Sciatic nerve (tissue), 2 donors: ENCODE data around the gene SLITRK2. TPM values are rescaled to one million over a fixed set of nuclear protein-coding genes. Genes with fewer than 3 reads are reported as not detected.

Source experiments
- ATAC-seq: fragments of 200-7000 bp; cut with Tn5 transposase; one replicate; pipeline ENCODE4 v1.9.1; 2020; ENCODE audit warnings: mild to moderate bottlenecking, moderate library complexity
- DNase-seq: peaks from one replicate; pipeline ENCODE4 v3.0.0-alpha.2; 2020; ENCODE audit warnings: low spot score
- intact Hi-C: fragments of 100-400 bp; cut with DNase I; formaldehyde crosslinking; loops from one replicate; pipeline ENCODE4 v1.14.2; 2022
- total RNA-seq: library from RNA; stranded (reverse); fragmentation: NEBNext Ultra II Directional; extraction: Animal tissue kit (Norgen Biotek cat#: 25700); gene quantifications from one replicate; pipeline ENCODE4 v1.2.1, GENCODE V29; 2021
- donor health status: DM: no; HTN: no; CAD: no.
- donor health status: DM: no; HTN: no; CAD: no.

SLITRK2 gene, protein sequence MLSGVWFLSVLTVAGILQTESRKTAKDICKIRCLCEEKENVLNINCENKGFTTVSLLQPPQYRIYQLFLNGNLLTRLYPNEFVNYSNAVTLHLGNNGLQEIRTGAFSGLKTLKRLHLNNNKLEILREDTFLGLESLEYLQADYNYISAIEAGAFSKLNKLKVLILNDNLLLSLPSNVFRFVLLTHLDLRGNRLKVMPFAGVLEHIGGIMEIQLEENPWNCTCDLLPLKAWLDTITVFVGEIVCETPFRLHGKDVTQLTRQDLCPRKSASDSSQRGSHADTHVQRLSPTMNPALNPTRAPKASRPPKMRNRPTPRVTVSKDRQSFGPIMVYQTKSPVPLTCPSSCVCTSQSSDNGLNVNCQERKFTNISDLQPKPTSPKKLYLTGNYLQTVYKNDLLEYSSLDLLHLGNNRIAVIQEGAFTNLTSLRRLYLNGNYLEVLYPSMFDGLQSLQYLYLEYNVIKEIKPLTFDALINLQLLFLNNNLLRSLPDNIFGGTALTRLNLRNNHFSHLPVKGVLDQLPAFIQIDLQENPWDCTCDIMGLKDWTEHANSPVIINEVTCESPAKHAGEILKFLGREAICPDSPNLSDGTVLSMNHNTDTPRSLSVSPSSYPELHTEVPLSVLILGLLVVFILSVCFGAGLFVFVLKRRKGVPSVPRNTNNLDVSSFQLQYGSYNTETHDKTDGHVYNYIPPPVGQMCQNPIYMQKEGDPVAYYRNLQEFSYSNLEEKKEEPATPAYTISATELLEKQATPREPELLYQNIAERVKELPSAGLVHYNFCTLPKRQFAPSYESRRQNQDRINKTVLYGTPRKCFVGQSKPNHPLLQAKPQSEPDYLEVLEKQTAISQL
- total RNA-seq: 10.8 TPM

DNA sequence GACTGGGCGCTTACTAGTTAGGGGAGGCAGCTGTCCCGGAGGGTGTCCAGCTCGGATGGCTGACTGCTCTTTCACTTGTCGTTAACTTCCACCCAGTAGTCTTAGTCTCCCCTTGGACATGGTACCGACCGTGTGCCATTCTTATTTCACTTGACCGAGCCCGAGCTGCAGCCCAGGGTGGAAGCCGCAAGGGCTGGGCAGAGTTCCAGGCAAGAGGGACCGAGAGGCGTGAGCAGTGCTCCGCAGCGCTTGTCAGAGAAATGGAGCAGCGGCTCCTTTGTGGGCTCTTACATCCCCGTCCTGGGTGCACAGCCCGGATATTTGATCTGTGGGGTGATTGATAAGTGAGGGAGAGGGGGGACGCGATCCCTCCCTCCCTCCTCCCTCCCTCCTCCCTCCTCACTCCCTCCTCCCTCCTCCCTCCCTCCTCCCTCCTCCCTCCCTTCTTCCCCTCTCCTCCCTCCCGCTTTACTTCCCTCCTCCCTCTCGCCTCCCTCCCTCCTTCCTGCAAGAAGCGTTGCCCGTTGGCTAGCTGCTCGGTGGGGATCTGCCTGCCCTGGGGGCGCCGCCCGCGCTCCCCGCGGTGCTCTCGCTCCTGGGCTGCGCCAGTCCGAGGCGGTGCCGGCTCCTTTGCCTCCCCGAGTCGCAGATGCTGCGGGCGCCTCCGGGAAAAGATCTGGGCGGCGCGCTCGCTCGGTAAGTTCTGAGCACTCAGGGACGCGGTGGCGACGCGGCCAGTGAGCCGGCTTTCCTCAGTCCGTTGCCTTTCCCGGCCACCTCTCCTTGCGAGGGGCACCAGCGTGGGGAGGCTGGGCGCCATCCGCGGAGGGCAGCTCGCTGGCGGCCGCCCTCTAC is at the start of gene SLITRK2:
Gene SLITRK2 (plus strand): TSS at position 499 of the 855 bp plus-strand sequence. CDS start 4,597 bp downstream, outside the sequence.
- peak; percentile 61 for DNase-seq
- ATAC-seq: peak; percentile 60
- intact Hi-C loops: no loop called here

DNA sequence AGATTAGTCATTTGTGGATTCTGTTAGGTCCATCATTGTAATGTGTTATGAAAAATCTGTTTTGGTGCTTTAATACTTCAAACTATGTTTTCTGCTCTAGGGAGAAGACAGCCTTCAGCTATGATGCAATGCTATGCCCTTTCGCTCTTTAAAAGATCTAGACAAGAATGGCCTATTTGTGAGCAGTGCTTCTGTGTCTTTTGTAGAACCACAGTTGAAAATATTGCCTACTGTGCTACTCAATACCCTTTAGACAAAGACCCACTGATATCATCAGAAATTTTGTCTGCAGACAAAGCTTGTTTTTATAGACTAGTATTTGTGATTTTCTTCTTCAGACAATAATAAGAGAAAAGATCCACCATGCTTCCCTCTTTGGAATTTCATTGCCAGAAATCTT is 44.6 kb upstream of the SLITRK2 start:
- DNase-seq (no peak), ATAC-seq (no peak)
- intact Hi-C loops: no loop called here

DNA sequence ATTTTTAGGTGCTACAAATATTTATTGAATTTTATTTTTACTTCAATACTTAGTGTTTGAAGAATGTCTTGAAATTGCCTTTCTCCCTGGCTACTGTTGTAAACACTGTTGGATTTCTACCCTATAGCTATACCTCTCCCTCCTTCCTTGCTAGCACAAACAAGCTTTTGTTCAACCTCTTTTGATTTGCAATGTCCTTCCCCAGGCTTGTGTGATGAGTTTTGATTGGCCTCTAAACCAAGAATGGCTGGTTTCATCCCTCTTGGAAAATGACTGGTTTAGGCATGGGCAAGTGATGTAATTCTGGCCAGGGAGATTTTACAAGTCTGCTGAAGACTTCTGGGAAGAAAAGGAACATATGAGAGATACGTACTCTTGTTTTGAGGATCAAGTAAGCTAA is 25.3 kb upstream of the SLITRK2 start:
- no peak for DNase-seq
- ATAC-seq: no peak
- intact Hi-C loops: no loop called here

DNA sequence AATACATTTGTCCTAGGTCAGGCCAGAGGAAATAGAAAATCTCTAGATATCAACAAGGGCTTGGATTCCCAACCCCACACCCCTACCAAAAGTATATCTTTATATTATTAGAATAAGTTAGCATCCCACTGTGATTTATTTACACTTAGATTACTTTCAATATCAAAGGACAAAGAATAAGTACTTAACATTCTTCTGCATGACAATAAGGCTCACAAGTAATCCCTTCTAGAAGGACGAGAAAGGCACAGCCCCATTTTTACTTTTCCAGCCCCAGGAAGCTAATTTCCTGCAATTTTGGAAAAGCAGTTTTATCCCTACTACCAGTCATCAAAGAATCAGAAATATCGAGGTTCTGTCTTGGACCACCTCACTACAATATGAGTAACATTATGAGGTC is 14.1 kb upstream of the SLITRK2 start:
- DNase-seq: no peak
- no peak for ATAC-seq
- intact Hi-C loops: no loop called here

DNA sequence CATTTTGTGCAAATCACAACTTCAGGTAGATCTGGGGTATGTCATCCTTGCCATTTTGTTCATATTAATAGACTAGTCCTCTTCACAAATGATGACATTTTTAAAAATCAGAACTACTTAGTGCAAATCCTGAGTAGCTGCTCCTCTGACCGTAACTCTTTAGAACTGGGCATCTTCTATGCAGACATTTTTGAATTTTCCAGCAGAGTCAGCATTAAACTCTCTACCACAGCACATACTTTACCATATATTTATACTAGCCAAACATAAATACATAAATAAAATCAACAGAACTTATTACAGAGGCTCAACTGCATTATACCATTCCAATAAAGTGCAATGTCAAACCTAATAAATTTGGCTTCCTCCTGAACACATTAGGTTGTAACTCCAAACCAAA is 4.5 kb upstream of the SLITRK2 start:
- DNase-seq (no peak), ATAC-seq (no peak)
- intact Hi-C loops: no loop called here

DNA sequence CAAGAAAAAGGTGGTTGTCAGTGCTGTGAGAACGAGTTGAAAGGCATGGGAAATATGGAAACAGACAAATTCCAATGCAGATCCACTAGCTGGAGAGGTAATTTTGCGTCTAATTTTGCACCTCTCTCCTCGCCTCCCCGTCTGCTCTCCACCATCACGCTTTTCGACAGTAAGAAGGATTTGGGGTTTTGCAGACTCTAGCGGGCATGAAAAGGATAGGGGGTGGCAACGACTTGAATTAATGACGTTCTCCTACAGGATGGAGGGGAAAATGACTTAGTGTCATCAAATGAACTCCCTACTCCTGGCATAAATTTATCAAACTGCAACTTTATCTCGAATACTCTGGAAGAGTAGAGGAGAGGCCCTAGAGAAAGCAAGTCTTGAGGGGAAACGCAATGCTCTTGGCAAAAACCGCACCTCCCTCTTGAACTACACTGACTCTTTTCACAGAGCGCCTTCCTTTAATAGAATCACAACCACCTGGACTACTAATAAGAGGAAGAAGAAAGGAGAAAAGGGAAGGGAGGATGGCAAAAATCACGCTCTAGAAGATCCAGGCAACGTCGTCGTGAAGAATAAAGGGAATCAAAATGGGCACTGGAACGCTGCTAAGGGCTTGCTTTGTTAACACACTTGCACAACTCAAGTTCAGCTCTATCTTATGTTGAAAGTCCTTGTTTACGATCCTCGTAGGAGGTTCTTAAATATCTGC is 871 bp upstream of the SLITRK2 start:
- DNase-seq (no peak), ATAC-seq (no peak)
- intact Hi-C loops: no loop called here

DNA sequence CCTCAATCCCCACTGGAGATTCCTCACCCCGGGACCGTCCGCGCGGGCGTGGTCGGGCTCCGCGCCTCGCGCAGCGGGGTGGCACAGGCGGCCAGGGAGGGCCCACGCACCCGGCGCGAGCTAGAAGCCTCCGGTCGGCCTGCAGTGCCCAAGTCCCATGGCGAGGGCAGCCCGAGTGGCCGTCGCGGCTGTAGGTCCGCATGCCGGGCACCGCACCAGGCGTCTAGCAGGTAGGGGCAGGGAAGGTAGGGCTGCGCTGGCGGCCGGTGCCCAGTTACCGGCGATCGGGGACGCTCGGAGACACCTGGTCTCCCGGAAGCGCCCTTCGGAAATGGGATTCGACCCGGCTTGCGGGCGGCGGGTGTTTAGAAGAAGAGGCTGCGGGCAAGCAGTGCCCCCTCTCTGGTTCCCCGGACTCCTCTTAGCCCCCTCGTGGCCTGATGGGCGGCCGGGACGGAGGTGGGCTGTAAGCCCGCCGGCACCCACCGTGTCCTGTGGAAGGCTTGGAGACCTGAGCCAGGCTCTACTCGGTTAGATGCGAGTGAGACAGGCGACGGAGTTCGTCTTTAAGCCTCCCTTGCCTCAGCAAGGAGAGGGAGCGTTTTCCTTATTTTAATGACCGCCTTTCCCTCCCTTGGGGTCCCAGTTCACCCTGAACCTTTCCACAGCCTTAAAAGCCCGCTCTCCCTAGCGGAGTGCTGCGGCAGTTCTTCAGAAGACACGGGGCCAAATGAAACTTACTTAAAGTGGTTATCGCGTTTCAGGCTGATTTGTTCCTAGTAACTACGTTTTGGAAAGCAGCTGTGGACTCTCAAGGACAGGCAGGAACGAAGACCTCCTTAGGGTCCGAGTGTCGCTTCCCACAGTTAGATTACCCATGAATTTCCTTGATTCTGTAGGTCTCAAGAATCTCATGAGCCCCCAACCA is 821 bp downstream of the SLITRK2 start:
- ATAC-seq (no peak), DNase-seq (no peak)
- intact Hi-C loops: no loop called here

DNA sequence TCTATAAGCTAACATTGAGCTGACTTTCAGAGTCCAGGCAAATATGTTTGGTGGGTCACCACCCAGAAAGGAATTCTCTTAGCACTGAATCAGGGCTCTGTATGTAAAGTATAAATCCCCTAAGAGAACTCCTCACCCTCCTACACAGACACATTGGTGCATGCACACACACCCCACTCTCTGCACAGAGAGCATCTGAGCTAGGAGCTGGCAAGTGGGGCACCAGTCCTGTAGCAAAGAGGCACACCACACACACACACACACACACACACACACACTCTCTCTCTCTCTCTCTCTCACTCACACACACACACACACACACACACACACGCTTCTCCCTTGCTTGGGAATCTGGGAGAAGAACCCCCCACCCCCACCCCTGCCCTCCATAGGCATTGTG is 3.2 kb downstream of the SLITRK2 start:
- DNase-seq (no peak), ATAC-seq (no peak)
- intact Hi-C loops: no loop called here

DNA sequence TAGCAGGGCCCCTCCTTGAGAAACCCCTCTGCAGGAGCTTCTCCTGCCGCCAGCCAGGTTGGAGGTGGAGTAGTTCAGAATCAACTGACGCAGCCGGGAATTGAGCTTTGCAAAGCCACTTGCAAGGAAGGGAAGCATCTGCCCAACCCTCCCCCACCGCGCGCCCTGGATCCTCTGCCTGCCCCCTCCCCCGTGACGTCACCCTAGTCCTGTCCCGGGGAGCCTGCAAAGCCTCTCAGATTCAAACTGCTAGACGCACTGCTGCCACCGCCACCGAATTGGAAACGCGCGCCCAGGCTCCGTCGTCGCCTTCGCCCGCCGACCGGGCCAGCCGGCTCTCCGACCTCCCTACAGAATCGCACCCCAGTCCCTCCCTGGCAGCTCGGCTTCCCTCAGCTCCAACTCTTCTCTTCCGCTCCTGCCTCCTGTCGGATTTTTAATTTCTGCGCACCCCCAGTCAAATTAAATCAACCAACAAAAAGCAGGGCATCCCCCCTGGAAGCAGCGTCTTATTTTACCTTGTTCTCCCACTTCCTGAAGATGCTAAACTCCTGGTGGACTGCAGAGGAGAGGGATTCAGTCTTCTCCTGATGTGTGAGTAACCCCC is 3.8 kb downstream of the SLITRK2 start:
- intact Hi-C loops: no loop called here
- ATAC-seq: no peak
- no peak for DNase-seq

DNA sequence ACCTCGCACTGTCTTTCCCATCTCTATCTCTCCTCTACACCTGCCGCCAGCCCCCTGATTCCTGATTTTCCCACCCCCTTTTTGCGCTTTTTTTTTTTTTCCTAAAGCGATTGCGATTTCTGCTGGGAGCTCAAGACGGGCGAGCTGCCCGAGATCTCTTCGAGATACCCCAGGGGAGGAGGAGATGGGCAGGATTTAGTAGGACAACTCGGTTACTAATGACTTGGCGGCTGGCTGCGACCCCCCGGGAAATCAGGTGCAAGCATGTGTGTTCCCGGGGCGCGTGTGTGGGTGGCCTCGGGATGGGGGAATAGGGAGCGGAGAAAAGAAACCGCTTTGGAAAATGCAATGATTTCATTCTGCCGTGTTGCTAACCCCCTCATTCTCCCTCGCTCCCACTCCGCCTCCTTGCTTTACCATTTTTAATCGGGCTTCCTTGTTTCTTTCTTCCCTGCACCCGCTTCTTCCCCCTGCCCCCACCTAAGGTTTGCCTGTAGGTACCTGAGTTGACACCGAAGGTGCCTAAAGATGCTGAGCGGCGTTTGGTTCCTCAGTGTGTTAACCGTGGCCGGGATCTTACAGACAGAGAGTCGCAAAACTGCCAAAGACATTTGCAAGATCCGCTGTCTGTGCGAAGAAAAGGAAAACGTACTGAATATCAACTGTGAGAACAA is 4.4 kb downstream of the SLITRK2 start:
- ATAC-seq: no peak
- intact Hi-C loops: no loop called here

DNA sequence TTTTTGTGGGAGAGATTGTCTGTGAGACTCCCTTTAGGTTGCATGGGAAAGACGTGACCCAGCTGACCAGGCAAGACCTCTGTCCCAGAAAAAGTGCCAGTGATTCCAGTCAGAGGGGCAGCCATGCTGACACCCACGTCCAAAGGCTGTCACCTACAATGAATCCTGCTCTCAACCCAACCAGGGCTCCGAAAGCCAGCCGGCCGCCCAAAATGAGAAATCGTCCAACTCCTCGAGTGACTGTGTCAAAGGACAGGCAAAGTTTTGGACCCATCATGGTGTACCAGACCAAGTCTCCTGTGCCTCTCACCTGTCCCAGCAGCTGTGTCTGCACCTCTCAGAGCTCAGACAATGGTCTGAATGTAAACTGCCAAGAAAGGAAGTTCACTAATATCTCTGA is 5.5 kb downstream of the SLITRK2 start:
- DNase-seq (no peak), ATAC-seq (no peak)
- intact Hi-C loops: no loop called here

More for the DNA sequence above, 4.4 kb downstream of the SLITRK2 start:
- DNase-seq: no peak

DNA sequence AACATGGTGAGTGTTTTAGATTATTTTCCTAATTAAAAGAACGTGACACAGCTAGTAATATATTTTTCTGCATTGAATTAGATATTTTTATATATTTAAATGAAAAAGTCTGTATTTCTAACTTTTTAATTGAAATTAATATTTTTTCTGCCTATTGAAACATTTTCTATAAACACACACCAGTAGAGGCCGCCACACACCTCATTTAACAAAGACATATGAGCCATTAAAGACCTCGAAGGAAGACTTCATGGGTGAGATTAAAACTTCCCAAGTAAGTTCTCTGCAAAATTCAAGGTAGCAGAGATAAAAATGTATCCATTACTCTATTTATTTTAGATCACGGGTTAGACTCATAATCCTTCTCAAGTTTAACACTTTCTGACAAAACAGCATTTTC is 8.3 kb downstream of the SLITRK2 start:
- intact Hi-C loops: no loop called here
- ATAC-seq (no peak), DNase-seq (no peak)

DNA sequence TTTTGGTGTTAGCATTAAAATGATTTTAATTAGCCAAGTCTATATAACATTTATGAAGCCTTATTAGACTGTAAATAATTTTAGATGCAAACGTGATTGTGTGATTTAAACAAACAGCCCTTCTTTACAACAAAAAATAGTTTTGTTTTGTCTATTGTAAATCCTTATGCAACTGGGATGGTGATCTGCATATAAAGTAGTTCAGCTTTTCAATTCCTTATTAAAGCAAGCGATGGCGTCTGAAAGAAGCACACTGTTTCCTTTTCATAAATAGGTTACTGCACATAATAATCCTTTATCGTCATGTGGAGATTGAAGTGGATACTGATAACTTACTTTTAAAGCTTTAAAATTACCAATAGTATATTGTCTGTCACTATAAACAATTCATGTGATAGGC is 8.8 kb downstream of the SLITRK2 start:
- ATAC-seq (no peak), DNase-seq (no peak)
- intact Hi-C loops: no loop called here

DNA sequence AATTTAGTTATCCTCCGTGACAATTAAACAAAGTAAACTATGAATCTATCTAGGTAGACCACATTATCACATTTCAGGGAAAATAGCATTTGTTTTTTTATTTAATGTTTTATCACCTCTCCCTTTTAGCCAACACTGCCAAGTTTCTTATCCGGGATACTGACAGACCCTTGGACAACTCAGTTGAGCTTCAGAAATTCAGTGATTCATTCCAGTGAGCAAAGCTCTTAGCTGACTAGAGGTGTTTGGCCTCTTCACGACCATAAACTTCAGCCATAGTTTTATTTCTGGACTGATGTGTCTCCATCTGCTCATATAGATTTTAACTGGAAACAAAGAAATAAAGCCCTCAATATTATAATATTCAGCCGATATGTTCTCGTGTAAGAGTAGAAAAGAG is 15.2 kb downstream of the SLITRK2 start:
- intact Hi-C loops: no loop called here
- ATAC-seq (no peak), DNase-seq (no peak)

DNA sequence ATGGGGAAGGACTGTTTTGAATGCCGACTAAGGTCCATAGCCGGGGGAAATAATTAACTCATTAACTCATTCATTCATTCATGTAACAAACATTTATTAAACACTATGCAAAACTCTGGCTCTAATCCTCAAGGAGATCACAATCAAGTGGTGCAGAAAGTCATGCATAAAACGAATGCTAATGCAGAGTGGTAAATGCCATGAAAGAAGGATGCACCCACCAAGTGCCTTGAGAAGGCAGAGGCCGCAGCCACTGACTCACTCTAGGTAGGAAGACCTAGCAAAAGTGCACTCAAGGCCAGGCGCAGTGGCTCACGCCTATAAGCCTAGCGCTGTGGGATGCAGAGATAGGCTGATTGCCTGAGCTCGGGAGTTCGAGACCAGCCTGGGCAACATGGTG is 22.9 kb downstream of the SLITRK2 start:
- intact Hi-C loops: no loop called here
- DNase-seq (no peak), ATAC-seq (no peak)

DNA sequence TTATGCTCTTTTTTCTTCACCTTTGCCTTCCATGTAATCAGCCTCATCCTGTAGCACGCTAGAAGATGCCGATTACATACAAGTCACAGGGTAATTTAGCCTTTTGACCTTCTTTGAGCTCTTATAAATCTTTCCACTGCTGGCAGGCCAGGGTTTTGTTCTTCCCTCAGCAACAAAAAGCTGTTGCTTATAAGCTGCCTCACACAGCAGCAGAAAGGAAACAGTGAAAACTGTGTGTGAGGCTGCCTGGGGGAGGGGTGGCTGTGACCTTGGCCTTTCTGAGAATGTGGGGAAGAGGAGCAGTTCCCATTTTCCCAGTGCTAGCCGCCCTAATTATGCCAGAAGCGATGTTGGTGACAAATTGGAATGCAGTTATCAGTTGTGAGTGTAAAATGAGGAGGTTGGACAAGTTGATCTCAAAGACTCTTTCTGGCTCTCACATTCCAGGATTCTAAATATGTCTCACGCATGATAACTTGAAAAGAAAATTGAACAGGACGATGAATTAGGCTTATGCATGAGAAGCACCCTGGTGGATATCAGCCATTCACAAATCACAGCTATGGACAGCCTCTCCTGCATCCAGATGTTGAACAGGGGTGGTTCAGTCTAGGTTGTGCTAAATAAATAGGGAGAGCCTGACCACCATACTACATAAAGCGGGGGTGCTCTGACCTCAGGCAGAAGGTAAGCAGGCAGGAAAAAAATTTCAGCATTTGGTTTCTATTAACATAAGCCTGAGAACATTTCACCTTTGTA is 25.7 kb downstream of the SLITRK2 start:
- ATAC-seq (no peak), DNase-seq (no peak)
- intact Hi-C loops: no loop called here
